EL (cell line): Measurements from ENCODE around the gene CBY1.

Experiments
- DNase-seq: peaks from one replicate; pipeline ENCODE4 v3.0.0-alpha.2; 2016

CBY1 gene

GRCh38 chr22:38652859-38653258 lies 3.6 kb upstream of the CBY1 start:
- DNase-seq = no peak

- DNase-seq = no peak
Measured at GRCh38 chr22:38653741-38654140, 2.7 kb upstream of the CBY1 start.

- DNase-seq = peak; percentile 20
Measured at GRCh38 chr22:38655519-38656255, 751 bp upstream of the CBY1 start.

- DNase-seq = peak; percentile 36
Measured at GRCh38 chr22:38657045-38657909, 839 bp downstream of the CBY1 start.

- no peak for DNase-seq
Measured at GRCh38 chr22:38674888-38675287, 18.4 kb downstream of the CBY1 start.

- no peak for DNase-seq
Measured at GRCh38 chr22:38675833-38676232, 19.4 kb downstream of the CBY1 start.

GRCh38 chr22:38681582-38682335 lies 25.3 kb downstream of the CBY1 start, which contains the start of gene TOMM22:
Gene TOMM22, plus strand, starts transcription at chr22:38681957. Its CDS starts 22 bp downstream, at chr22:38681979.
- DNase-seq = peak; percentile 88

- no peak for DNase-seq
Measured at GRCh38 chr22:38684895-38685294, 28.5 kb downstream of the CBY1 start.

- no peak for DNase-seq
Measured at GRCh38 chr22:38685761-38686160, 29.3 kb downstream of the CBY1 start.

GRCh38 chr22:38689651-38690050 lies 33.2 kb downstream of the CBY1 start:
- DNase-seq = no peak

- no peak for DNase-seq
Measured at GRCh38 chr22:38694049-38694448, 37.6 kb downstream of the CBY1 start.

- DNase-seq = no peak
Measured at GRCh38 chr22:38694940-38695339, 38.5 kb downstream of the CBY1 start.

- peak; percentile 84 for DNase-seq
Measured at GRCh38 chr22:38696606-38697424, 40.4 kb downstream of the CBY1 start.

GRCh38 chr22:38697425-38698089 lies 41.1 kb downstream of the CBY1 start:
- DNase-seq = no peak

- no peak for DNase-seq
Measured at GRCh38 chr22:38698407-38699094, 42.1 kb downstream of the CBY1 start.

- DNase-seq = no peak
Measured at GRCh38 chr22:38699143-38699542, 42.7 kb downstream of the CBY1 start.

- DNase-seq = peak; percentile 55
Measured at GRCh38 chr22:38699784-38700183, 43.3 kb downstream of the CBY1 start.

- peak; percentile 76 for DNase-seq
Measured at GRCh38 chr22:38700270-38700788, 43.9 kb downstream of the CBY1 start.

GRCh38 chr22:38700789-38701628 lies 44.6 kb downstream of the CBY1 start, which contains the start of gene JOSD1:
Gene JOSD1, minus strand, starts transcription at chr22:38700943. Its CDS starts 956 bp downstream, at chr22:38699987.
- DNase-seq = peak; percentile 93
